HepG2 (cell line): Measurements from ENCODE around the gene SIRT7. TPM values are rescaled to one million over a fixed set of nuclear protein-coding genes. Genes with fewer than 3 reads are reported as not detected.

ENCODE experiments used
- ATM ChIP-seq: fragments of 450-650 bp; IDR thresholded peaks from 2 replicates; pipeline ENCODE4 v1.7.1; 2017; ENCODE audit warnings: mild to moderate bottlenecking, borderline replicate concordance
- HOXD1 ChIP-seq: sonication (generic); formaldehyde crosslinking; IDR thresholded peaks from 2 replicates; pipeline ENCODE4 v1.5.0; 2020; ENCODE audit warnings: missing genetic modification reagents
- KDM5B ChIP-seq: sonication (generic); formaldehyde crosslinking; IDR thresholded peaks from 2 replicates; pipeline ENCODE4 v1.4.0; 2020; ENCODE audit warnings: missing genetic modification reagents, mild to moderate bottlenecking, borderline replicate concordance
- NR2F1 ChIP-seq, 2 experiments: fragments of 450-650 bp in 1 of 2; formaldehyde crosslinking in 1 of 2; IDR thresholded peaks; 2 replicates each; pipeline versions ENCODE4 v1.5.0 to v1.6.1; 2016 to 2020; ENCODE audit warnings: mild to moderate bottlenecking in 1 of 2, missing compliant biosample characterization in 1 of 2, missing genetic modification reagents in 1 of 2, moderate library complexity in 1 of 2
- RBM39 ChIP-seq: fragments of 200-400 bp; formaldehyde crosslinking; IDR thresholded peaks from one replicate; pipeline ENCODE4 v1.6.1; 2018; ENCODE audit warnings: antibody characterized with exemption, mild to moderate bottlenecking, low read depth, low read length; ENCODE audit not compliant: poor library complexity, severe bottlenecking
- SAFB2 ChIP-seq: sonication (generic); formaldehyde crosslinking; IDR thresholded peaks from 2 replicates; pipeline ENCODE4 v1.5.1; 2020; ENCODE audit warnings: missing genetic modification reagents, low read depth, mild to moderate bottlenecking, borderline replicate concordance
- SP5 ChIP-seq: IDR thresholded peaks from 2 replicates; pipeline ENCODE4 v1.6.1; 2016; ENCODE audit warnings: low read depth, borderline replicate concordance
- ZEB1 ChIP-seq: IDR thresholded peaks from 2 replicates; pipeline ENCODE4 v1.6.1; 2012; ENCODE audit warnings: mild to moderate bottlenecking, low read depth, inconsistent platforms; ENCODE audit not compliant: insufficient replicate concordance
- ZKSCAN8 ChIP-seq: IDR thresholded peaks from 2 replicates; pipeline ENCODE4 v1.6.1; 2016; ENCODE audit warnings: borderline replicate concordance, missing genetic modification reagents, missing compliant biosample characterization
- ZNF121 ChIP-seq: sonication (generic); formaldehyde crosslinking; IDR thresholded peaks from 2 replicates; pipeline ENCODE4 v1.5.0; 2020; ENCODE audit warnings: mild to moderate bottlenecking, missing genetic modification reagents
- ZNF230 ChIP-seq: sonication (generic); formaldehyde crosslinking; IDR thresholded peaks from 2 replicates; pipeline ENCODE4 v1.4.0; 2020; ENCODE audit warnings: mild to moderate bottlenecking, missing genetic modification reagents
- ZNF34 ChIP-seq: sonication (generic); formaldehyde crosslinking; IDR thresholded peaks from 2 replicates; pipeline ENCODE4 v1.4.0; 2020; ENCODE audit warnings: mild to moderate bottlenecking, missing genetic modification reagents, borderline replicate concordance
- ZNF547 ChIP-seq: sonication (generic); formaldehyde crosslinking; IDR thresholded peaks from 2 replicates; pipeline ENCODE4 v1.5.1; 2020; ENCODE audit warnings: mild to moderate bottlenecking, missing genetic modification reagents
- polyA plus RNA-seq, 8 experiments: library from polyadenylated mRNA; depleted of rRNA in 3 of 8; stranded (reverse) in 7 of 8; unstranded in 1 of 8; fragments of >200 nt; fragmentation: Illumina TruSeq in 4 of 8; extraction: Trizol in 4 of 8; gene quantifications; 2 replicates each; pipeline versions ENCODE4 v1.2.1 to v1.2.3, GENCODE V29; 2011 to 2016; ENCODE audit warnings: low read depth in 4 of 8, missing spikeins in 1 of 8, mixed read lengths in 1 of 8; ENCODE audit not compliant: insufficient read depth in 1 of 8
- total RNA-seq, 5 experiments: library from RNA; depleted of rRNA; stranded (reverse); fragments of >200 nt; fragmentation: Illumina TruSeq; extraction: Trizol; gene quantifications; 2 replicates each; pipeline ENCODE4 v1.2.3, GENCODE V29; 2016; ENCODE audit warnings: low read depth in 1 of 5
- TF ChIP-seq, protein P1 (sequence below): sonication (generic); formaldehyde crosslinking; IDR thresholded peaks from 2 replicates; pipeline ENCODE4 v1.5.0; 2020; ENCODE audit warnings: missing genetic modification reagents
- TF ChIP-seq, protein P2 (sequence below): sonication (generic); formaldehyde crosslinking; IDR thresholded peaks from 2 replicates; pipeline ENCODE4 v1.4.0; 2020; ENCODE audit warnings: missing genetic modification reagents, borderline replicate concordance
- TF ChIP-seq, protein P3 (sequence below): sonication (generic); formaldehyde crosslinking; IDR thresholded peaks from 2 replicates; pipeline ENCODE4 v1.8.0; 2023; ENCODE audit warnings: mild to moderate bottlenecking, missing genetic modification reagents
- TF ChIP-seq, protein P4 (sequence below): sonication (generic); formaldehyde crosslinking; IDR thresholded peaks from 2 replicates; pipeline ENCODE4 v1.4.0; 2020; ENCODE audit warnings: mild to moderate bottlenecking, missing genetic modification reagents, borderline replicate concordance

SIRT7 gene
- total and polyA plus RNA-seq, 2 of the 13 experiments (the other 11 are each of a cell fraction or from before 2014, with no cell fraction given), result 8.3 to 24.8 TPM

DNA sequence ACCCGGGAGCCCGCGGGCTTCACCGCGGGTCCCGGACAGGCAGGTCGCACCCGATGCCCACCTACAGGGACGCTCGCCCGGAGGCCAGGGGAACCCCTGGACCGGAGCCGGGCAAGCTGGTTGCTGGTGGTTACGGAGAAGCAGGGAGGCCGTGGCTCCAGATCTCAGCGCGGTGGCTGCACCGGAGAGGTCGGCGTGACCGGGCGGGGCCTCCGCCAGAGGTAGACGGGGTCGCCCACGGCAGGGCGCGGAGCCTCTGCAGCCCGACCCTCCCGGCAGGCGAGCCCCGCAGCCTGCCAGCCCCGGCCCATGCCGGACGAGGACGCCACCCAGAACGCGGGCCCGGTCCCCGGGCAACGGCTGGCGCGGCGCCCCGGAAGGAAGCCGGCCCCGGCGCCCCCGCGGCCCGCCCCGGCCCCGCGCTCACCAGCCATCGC is 7.1 kb downstream of the SIRT7 start (continued):
- TF ChIP-seq ZNF34 (CRISPR knock-in tag) (no peak), ZKSCAN8 (no peak), ZNF230 (CRISPR knock-in tag) (0 out of 2 replicates have a peak, but pooled peaks have one; percentile 4), ATM (no peak), RBM39 (peak; percentile 63), ZNF121 (CRISPR knock-in tag) (no peak), KDM5B (CRISPR knock-in tag) (0 out of 2 replicates have a peak, but pooled peaks have one; percentile 59), ZEB1 (peak; percentile 19), NR2F1 (CRISPR knock-in tag; IDR thresholded peaks at IDR 0.05) (no peak), SAFB2 (CRISPR knock-in tag) (0 out of 2 replicates have a peak, but pooled peaks have one; percentile 5), ZNF547 (peak; percentile 41; the same call in 1 of the 2 replicates), SP5 (CRISPR knock-in tag) (peak; percentile 4; the same call in 1 of the 2 replicates), HOXD1 (CRISPR knock-in tag) (peak; percentile 3; the same call in 1 of the 2 replicates)
- TF ChIP-seq, protein P1, sequence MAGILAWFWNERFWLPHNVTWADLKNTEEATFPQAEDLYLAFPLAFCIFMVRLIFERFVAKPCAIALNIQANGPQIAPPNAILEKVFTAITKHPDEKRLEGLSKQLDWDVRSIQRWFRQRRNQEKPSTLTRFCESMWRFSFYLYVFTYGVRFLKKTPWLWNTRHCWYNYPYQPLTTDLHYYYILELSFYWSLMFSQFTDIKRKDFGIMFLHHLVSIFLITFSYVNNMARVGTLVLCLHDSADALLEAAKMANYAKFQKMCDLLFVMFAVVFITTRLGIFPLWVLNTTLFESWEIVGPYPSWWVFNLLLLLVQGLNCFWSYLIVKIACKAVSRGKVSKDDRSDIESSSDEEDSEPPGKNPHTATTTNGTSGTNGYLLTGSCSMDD, result 0 out of 2 replicates have a peak, but pooled peaks have one; percentile 46
- TF ChIP-seq, protein P2, sequence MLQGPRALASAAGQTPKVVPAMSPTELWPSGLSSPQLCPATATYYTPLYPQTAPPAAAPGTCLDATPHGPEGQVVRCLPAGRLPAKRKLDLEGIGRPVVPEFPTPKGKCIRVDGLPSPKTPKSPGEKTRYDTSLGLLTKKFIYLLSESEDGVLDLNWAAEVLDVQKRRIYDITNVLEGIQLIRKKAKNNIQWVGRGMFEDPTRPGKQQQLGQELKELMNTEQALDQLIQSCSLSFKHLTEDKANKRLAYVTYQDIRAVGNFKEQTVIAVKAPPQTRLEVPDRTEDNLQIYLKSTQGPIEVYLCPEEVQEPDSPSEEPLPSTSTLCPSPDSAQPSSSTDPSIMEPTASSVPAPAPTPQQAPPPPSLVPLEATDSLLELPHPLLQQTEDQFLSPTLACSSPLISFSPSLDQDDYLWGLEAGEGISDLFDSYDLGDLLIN, result 0 out of 2 replicates have a peak, but pooled peaks have one; percentile 4
- TF ChIP-seq, protein P3, sequence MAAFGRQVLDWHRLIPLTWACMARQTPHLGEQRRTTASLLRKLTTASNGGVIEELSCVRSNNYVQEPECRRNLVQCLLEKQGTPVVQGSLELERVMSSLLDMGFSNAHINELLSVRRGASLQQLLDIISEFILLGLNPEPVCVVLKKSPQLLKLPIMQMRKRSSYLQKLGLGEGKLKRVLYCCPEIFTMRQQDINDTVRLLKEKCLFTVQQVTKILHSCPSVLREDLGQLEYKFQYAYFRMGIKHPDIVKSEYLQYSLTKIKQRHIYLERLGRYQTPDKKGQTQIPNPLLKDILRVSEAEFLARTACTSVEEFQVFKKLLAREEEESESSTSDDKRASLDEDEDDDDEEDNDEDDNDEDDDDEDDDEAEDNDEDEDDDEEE (CRISPR knock-in tag), result no peak
- TF ChIP-seq, protein P4, sequence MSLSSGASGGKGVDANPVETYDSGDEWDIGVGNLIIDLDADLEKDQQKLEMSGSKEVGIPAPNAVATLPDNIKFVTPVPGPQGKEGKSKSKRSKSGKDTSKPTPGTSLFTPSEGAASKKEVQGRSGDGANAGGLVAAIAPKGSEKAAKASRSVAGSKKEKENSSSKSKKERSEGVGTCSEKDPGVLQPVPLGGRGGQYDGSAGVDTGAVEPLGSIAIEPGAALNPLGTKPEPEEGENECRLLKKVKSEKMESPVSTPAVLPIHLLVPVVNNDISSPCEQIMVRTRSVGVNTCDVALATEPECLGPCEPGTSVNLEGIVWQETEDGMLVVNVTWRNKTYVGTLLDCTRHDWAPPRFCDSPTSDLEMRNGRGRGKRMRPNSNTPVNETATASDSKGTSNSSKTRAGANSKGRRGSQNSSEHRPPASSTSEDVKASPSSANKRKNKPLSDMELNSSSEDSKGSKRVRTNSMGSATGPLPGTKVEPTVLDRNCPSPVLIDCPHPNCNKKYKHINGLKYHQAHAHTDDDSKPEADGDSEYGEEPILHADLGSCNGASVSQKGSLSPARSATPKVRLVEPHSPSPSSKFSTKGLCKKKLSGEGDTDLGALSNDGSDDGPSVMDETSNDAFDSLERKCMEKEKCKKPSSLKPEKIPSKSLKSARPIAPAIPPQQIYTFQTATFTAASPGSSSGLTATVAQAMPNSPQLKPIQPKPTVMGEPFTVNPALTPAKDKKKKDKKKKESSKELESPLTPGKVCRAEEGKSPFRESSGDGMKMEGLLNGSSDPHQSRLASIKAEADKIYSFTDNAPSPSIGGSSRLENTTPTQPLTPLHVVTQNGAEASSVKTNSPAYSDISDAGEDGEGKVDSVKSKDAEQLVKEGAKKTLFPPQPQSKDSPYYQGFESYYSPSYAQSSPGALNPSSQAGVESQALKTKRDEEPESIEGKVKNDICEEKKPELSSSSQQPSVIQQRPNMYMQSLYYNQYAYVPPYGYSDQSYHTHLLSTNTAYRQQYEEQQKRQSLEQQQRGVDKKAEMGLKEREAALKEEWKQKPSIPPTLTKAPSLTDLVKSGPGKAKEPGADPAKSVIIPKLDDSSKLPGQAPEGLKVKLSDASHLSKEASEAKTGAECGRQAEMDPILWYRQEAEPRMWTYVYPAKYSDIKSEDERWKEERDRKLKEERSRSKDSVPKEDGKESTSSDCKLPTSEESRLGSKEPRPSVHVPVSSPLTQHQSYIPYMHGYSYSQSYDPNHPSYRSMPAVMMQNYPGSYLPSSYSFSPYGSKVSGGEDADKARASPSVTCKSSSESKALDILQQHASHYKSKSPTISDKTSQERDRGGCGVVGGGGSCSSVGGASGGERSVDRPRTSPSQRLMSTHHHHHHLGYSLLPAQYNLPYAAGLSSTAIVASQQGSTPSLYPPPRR (CRISPR knock-in tag), result no peak
